Right lung (tissue), 5 donors: ENCODE results near the gene NDUFS7. TPM values are rescaled to one million over a fixed set of nuclear protein-coding genes. Genes with fewer than 3 reads are reported as not detected.

Experiments
- DNase-seq, 2 donors: peaks; one replicate each; pipeline ENCODE4 v3.0.0-alpha.2; 2013
- polyA plus RNA-seq, 5 donors: library from polyadenylated mRNA; unstranded; fragments of 120-200 nt; gene quantifications; one replicate each; pipeline versions ENCODE4 v1.2.1 to v1.2.3, GENCODE V29; 2013; ENCODE audit warnings: inconsistent platforms in 1 of 5, low replicate concordance in 1 of 5; ENCODE audit not compliant: insufficient read length in 5 of 5, insufficient read depth in 1 of 5

Gene NDUFS7
- polyA plus RNA-seq, 5 donors, result 29.8 to 76.5 (median 37.8) TPM

- no peak for DNase-seq
Measured at GRCh38 chr19:1382250-1382649, 1.5 kb upstream of the NDUFS7 start.

- no peak for DNase-seq
Measured at GRCh38 chr19:1383017-1383311, 743 bp upstream of the NDUFS7 start.

- DNase-seq, result no peak
Measured at GRCh38 chr19:1384085-1384462, 367 bp downstream of the NDUFS7 start.

GRCh38 chr19:1384478-1385110 lies 887 bp downstream of the NDUFS7 start:
- no peak for DNase-seq

GRCh38 chr19:1385816-1386215 lies 2.1 kb downstream of the NDUFS7 start:
- no peak for DNase-seq

- no peak for DNase-seq
Measured at GRCh38 chr19:1386945-1387683, 3.4 kb downstream of the NDUFS7 start.

GRCh38 chr19:1387684-1388636 lies 4.3 kb downstream of the NDUFS7 start:
- no peak for DNase-seq

- no peak for DNase-seq
Measured at GRCh38 chr19:1388637-1389026, 4.9 kb downstream of the NDUFS7 start.

- DNase-seq, result no peak
Measured at GRCh38 chr19:1389033-1389940, 5.6 kb downstream of the NDUFS7 start.

- DNase-seq, result no peak
Measured at GRCh38 chr19:1390890-1391423, 7.2 kb downstream of the NDUFS7 start.

GRCh38 chr19:1392407-1392806 lies 8.7 kb downstream of the NDUFS7 start:
- DNase-seq, result no peak

GRCh38 chr19:1392939-1393530 lies 9.3 kb downstream of the NDUFS7 start:
- DNase-seq, result no peak

- no peak for DNase-seq
Measured at GRCh38 chr19:1393841-1394240, 10.1 kb downstream of the NDUFS7 start.

- no peak for DNase-seq
Measured at GRCh38 chr19:1394252-1395193, 10.8 kb downstream of the NDUFS7 start.

GRCh38 chr19:1395194-1396018 lies 11.7 kb downstream of the NDUFS7 start:
- DNase-seq, result no peak

GRCh38 chr19:1396019-1396767 lies 12.5 kb downstream of the NDUFS7 start:
- DNase-seq, result no peak

GRCh38 chr19:1396768-1397679 lies 13.3 kb downstream of the NDUFS7 start:
- no peak for DNase-seq
